IMR-90 (cell line): ENCODE measurements around the gene LRRC56.

Experiments
- BHLHE40 ChIP-seq: fragments of 150-350 bp; IDR thresholded peaks from 2 replicates; pipeline ENCODE4 v1.6.1; 2016; ENCODE audit warnings: mild to moderate bottlenecking, low read depth, low read length
- CEBPB ChIP-seq: IDR thresholded peaks from 2 replicates; pipeline ENCODE4 v1.6.1; 2012; ENCODE audit warnings: low read depth, low read length, improper control_type of control experiment
- CTCF ChIP-seq: conservative IDR thresholded peaks from 2 replicates; pipeline ENCODE4 v1.5.1; 2012; ENCODE audit warnings: mild to moderate bottlenecking, low read depth, low read length, improper control_type of control experiment
- ELK1 ChIP-seq: fragments of 150-350 bp; IDR thresholded peaks from 2 replicates; pipeline ENCODE4 v1.6.1; 2016; ENCODE audit warnings: low read depth, mild to moderate bottlenecking, low read length, moderate library complexity, borderline replicate concordance
- FOS ChIP-seq: fragments of 150-350 bp; IDR thresholded peaks from 2 replicates; pipeline ENCODE4 v1.6.1; 2016; ENCODE audit warnings: low read depth, low read length
- MAFK ChIP-seq: IDR thresholded peaks from 2 replicates; pipeline ENCODE4 v1.6.1; 2012; ENCODE audit warnings: low read depth, low read length, improper control_type of control experiment
- MAZ ChIP-seq: IDR thresholded peaks from 2 replicates; pipeline ENCODE4 v1.6.1; 2012; ENCODE audit warnings: low read depth, mild to moderate bottlenecking, low read length, improper control_type of control experiment, moderate library complexity, borderline replicate concordance
- NFE2L2 ChIP-seq: fragments of 150-350 bp; IDR thresholded peaks from 2 replicates; pipeline ENCODE4 v1.6.1; 2016; ENCODE audit warnings: low read depth, mild to moderate bottlenecking, low read length
- POLR2A ChIP-seq: IDR thresholded peaks from 2 replicates; pipeline ENCODE4 v1.6.1; 2012; ENCODE audit warnings: mild to moderate bottlenecking, low read depth, low read length
- RAD21 ChIP-seq: IDR thresholded peaks from 2 replicates; pipeline ENCODE4 v1.6.1; 2012; ENCODE audit warnings: low read length, improper control_type of control experiment
- RCOR1 ChIP-seq: IDR thresholded peaks from 2 replicates; pipeline ENCODE4 v1.6.1; 2012; ENCODE audit warnings: mild to moderate bottlenecking, low read length, improper control_type of control experiment; ENCODE audit not compliant: insufficient replicate concordance
- SMC3 ChIP-seq: fragments of 150-350 bp; IDR thresholded peaks from 2 replicates; pipeline ENCODE4 v1.6.1; 2016; ENCODE audit warnings: low read depth, mild to moderate bottlenecking, antibody characterized with exemption, low read length, moderate library complexity
- USF2 ChIP-seq: fragments of 150-350 bp; IDR thresholded peaks from 2 replicates; pipeline ENCODE4 v1.6.1; 2017; ENCODE audit warnings: mild to moderate bottlenecking, antibody characterized with exemption, low read length, low read depth

GRCh38 chr11:544817-545166, 7.5 kb downstream of the LRRC56 start:
- TF ChIP-seq CTCF: no peak
- TF ChIP-seq RAD21: no peak
- TF ChIP-seq MAZ: no peak
- no peak for TF ChIP-seq FOS
- no peak for TF ChIP-seq SMC3
- TF ChIP-seq POLR2A: no peak
- no peak for TF ChIP-seq USF2
- no peak for TF ChIP-seq MAFK
- no peak for TF ChIP-seq CEBPB
- no peak for TF ChIP-seq NFE2L2
- TF ChIP-seq ELK1: no peak
- TF ChIP-seq RCOR1: no peak
- TF ChIP-seq BHLHE40: no peak
